Mesenchymal stem cell (in vitro differentiated cells and primary cell): Measurements from ENCODE around the gene APOM.

Source experiments
- DNase-seq: peaks from one replicate; pipeline ENCODE4 v3.0.0-alpha.2; 2013
- H2AFZ ChIP-seq: one replicate; pipeline ENCODE4 v1.6.1; 2013; ENCODE audit warnings: low read depth, mild to moderate bottlenecking, control low read depth, inconsistent platforms, low read length, moderate library complexity
- H2AK5ac ChIP-seq: 2 replicates; pipeline ENCODE4 v1.6.1; 2013; ENCODE audit warnings: low read length, moderate library complexity, mild to moderate bottlenecking, inconsistent platforms; ENCODE audit not compliant: severe bottlenecking
- H2BK120ac ChIP-seq: one replicate; pipeline ENCODE4 v1.6.1; 2013; ENCODE audit warnings: low read depth, mild to moderate bottlenecking, inconsistent platforms, low read length, moderate library complexity
- H2BK12ac ChIP-seq, 2 experiments: one replicate each; pipeline ENCODE4 v1.6.1; 2013; ENCODE audit warnings: inconsistent platforms in 2 of 2, low read length in 2 of 2, mild to moderate bottlenecking in 2 of 2, moderate library complexity in 2 of 2, control low read depth in 1 of 2
- H2BK15ac ChIP-seq: one replicate; pipeline ENCODE4 v1.6.1; 2013; ENCODE audit warnings: mild to moderate bottlenecking, low read depth, inconsistent platforms; ENCODE audit not compliant: poor library complexity, severe bottlenecking
- H2BK5ac ChIP-seq: 2 replicates; pipeline ENCODE4 v1.6.1; 2013; ENCODE audit warnings: low read depth, mild to moderate bottlenecking, low read length, control low read depth, inconsistent platforms; ENCODE audit not compliant: poor library complexity, severe bottlenecking
- H3K14ac ChIP-seq, 2 experiments: one replicate each; pipeline ENCODE4 v1.6.1; 2013; ENCODE audit warnings: inconsistent platforms in 2 of 2, low read length in 2 of 2, control low read depth in 1 of 2, mild to moderate bottlenecking in 1 of 2, moderate library complexity in 1 of 2
- H3K18ac ChIP-seq, 2 experiments: one replicate each; pipeline ENCODE4 v1.6.1; 2013; ENCODE audit warnings: inconsistent platforms in 2 of 2, low read length in 2 of 2, control low read depth in 1 of 2, low read depth in 1 of 2, mild to moderate bottlenecking in 1 of 2
- H3K23ac ChIP-seq, 2 experiments: one replicate each; pipeline ENCODE4 v1.6.1; 2013; ENCODE audit warnings: inconsistent platforms in 2 of 2, low read length in 2 of 2, mild to moderate bottlenecking in 2 of 2, moderate library complexity in 2 of 2, control low read depth in 1 of 2
- H3K27ac ChIP-seq: 2 replicates; pipeline ENCODE4 v1.5.1; 2013; ENCODE audit warnings: mild to moderate bottlenecking, moderate library complexity, low read length, control low read depth, inconsistent platforms; ENCODE audit not compliant: poor library complexity, severe bottlenecking
- H3K27me3 ChIP-seq, 2 experiments: 2 replicates each; pipeline versions ENCODE4 v1.6.1 to v1.7.0; 2013; ENCODE audit warnings: low read length in 2 of 2, mild to moderate bottlenecking in 2 of 2, moderate library complexity in 2 of 2, control low read depth in 1 of 2, inconsistent platforms in 1 of 2; ENCODE audit not compliant: control insufficient read depth in 1 of 2, insufficient read depth in 1 of 2
- H3K36me3 ChIP-seq, 2 experiments: 2 replicates each; pipeline versions ENCODE4 v1.6.1 to v1.7.0; 2013; ENCODE audit warnings: low read length in 2 of 2, control low read depth in 1 of 2, inconsistent platforms in 1 of 2, low read depth in 1 of 2, mild to moderate bottlenecking in 1 of 2; ENCODE audit not compliant: insufficient read depth in 2 of 2, control insufficient read depth in 1 of 2
- H3K4ac ChIP-seq, 2 experiments: one replicate each; pipeline ENCODE4 v1.6.1; 2013; ENCODE audit warnings: inconsistent platforms in 2 of 2, low read length in 2 of 2, mild to moderate bottlenecking in 2 of 2, moderate library complexity in 2 of 2, control low read depth in 1 of 2, low read depth in 1 of 2
- H3K4me1 ChIP-seq: 2 replicates; pipeline ENCODE4 v1.6.1; 2013; ENCODE audit warnings: low read depth, low read length, control low read depth; ENCODE audit not compliant: control insufficient read depth, insufficient read depth
- H3K4me2 ChIP-seq: 2 replicates; pipeline ENCODE4 v1.6.1; 2013; ENCODE audit warnings: low read length, mild to moderate bottlenecking, inconsistent platforms; ENCODE audit not compliant: poor library complexity, severe bottlenecking
- H3K4me3 ChIP-seq, 2 experiments: 2 replicates each; pipeline versions ENCODE4 v1.5.1 to v1.7.0; 2013; ENCODE audit warnings: low read length in 2 of 2, mild to moderate bottlenecking in 2 of 2, control low read depth in 1 of 2, low read depth in 1 of 2; ENCODE audit not compliant: insufficient read depth in 1 of 2
- H3K79me1 ChIP-seq: replicated peaks from 2 replicates; pipeline ENCODE4 v1.6.1; 2013; ENCODE audit warnings: mild to moderate bottlenecking, control low read depth, low read length, inconsistent platforms; ENCODE audit not compliant: poor library complexity, severe bottlenecking
- H3K9ac ChIP-seq: 2 replicates; pipeline ENCODE4 v1.7.0; 2013; ENCODE audit warnings: mild to moderate bottlenecking, low read length, moderate library complexity
- H3K9me3 ChIP-seq: 2 replicates; pipeline ENCODE4 v1.7.0; 2013; ENCODE audit warnings: mild to moderate bottlenecking, low read length; ENCODE audit not compliant: control insufficient read depth
- H4K8ac ChIP-seq: one replicate; pipeline ENCODE4 v1.6.1; 2013; ENCODE audit warnings: inconsistent platforms, mild to moderate bottlenecking, low read length, moderate library complexity
- H4K91ac ChIP-seq: one replicate; pipeline ENCODE4 v1.6.1; 2013; ENCODE audit warnings: mild to moderate bottlenecking, low read length, inconsistent platforms
- WGBS: methylation state at CpG from one replicate; pipeline ENCODE4 v1.1.7; 2013; ENCODE audit warnings: mixed read lengths; 5-methylcytosine and 5-hydroxymethylcytosine counted together

APOM gene

GRCh38 chr6:31661262-31662123, 5.8 kb downstream of the APOM start:
- H3K4me3 ChIP-seq, result peak overlapping the region in 1 of 2 experiments; percentile 98
- no peak overlapping the region for H4K8ac ChIP-seq
- H3K27ac ChIP-seq, result no peak overlapping the region
- H3K9me3 ChIP-seq, result no peaks in the 10 kb centered on the region
- peaks cover 33% of the 10 kb centered on the region for H3K4me1 ChIP-seq
- no peak overlapping the region for H3K4ac ChIP-seq
- H3K79me1 ChIP-seq, result peaks cover 17% of the 10 kb centered on the region
- peaks cover 30 to 38% of the 10 kb centered on the region in 2 experiments for H3K36me3 ChIP-seq
- H2BK12ac ChIP-seq, result peak overlapping the region in 1 of 2 experiments; percentile 25
- H2BK15ac ChIP-seq, result no peak overlapping the region
- H2BK120ac ChIP-seq, result no peak overlapping the region
- H3K27me3 ChIP-seq, result no peaks in the 10 kb centered on the region
- H4K91ac ChIP-seq, result no peak overlapping the region
- H2AK5ac ChIP-seq, result no peak overlapping the region
- no peak overlapping the region for H2AFZ ChIP-seq
- no peak overlapping the region for H2BK5ac ChIP-seq
- H3K4me2 ChIP-seq, result peak overlapping the region; percentile 90
- H3K23ac ChIP-seq, result no peak overlapping the region
- no peak overlapping the region for H3K14ac ChIP-seq
- peak overlapping the region; percentile 97 for H3K9ac ChIP-seq
- no peak for DNase-seq
- WGBS, result 94% methylated on average over 11 of the region's 12 CpGs
- no peak overlapping the region for H3K18ac ChIP-seq

- no peak overlapping the region for H3K18ac ChIP-seq
- no peak overlapping the region for H4K8ac ChIP-seq
- H3K36me3 ChIP-seq, result peaks cover 32 to 39% of the 10 kb centered on the region in 2 experiments
- DNase-seq, result no peak
- no peak overlapping the region for H3K27ac ChIP-seq
- no peaks in the 10 kb centered on the region for H3K9me3 ChIP-seq
- no peak overlapping the region for H3K9ac ChIP-seq
- no peak overlapping the region for H3K4me3 ChIP-seq
- H3K4me2 ChIP-seq, result no peak overlapping the region
- peaks cover 37% of the 10 kb centered on the region for H3K4me1 ChIP-seq
- no peak overlapping the region for H3K4ac ChIP-seq
- no peak overlapping the region for H3K23ac ChIP-seq
- no peaks in the 10 kb centered on the region for H3K27me3 ChIP-seq
- H2BK120ac ChIP-seq, result peak overlapping the region; percentile 19
- H2BK15ac ChIP-seq, result no peak overlapping the region
- no peak overlapping the region for H4K91ac ChIP-seq
- peak overlapping the region; percentile 0 to 30 for H2BK12ac ChIP-seq
- peaks cover 17% of the 10 kb centered on the region for H3K79me1 ChIP-seq
- H2AK5ac ChIP-seq, result peak overlapping the region; percentile 9
- no peak overlapping the region for H3K14ac ChIP-seq
- no peak overlapping the region for H2AFZ ChIP-seq
- no peak overlapping the region for H2BK5ac ChIP-seq
- WGBS, result 93% methylated on average over 12 of the region's 12 CpGs
These were observed 6.5 kb downstream of the APOM start for GRCh38 chr6:31662124-31662723.

- 84% methylated on average over 7 of the region's 9 CpGs for WGBS
- H3K4me2 ChIP-seq, result peak overlapping the region; percentile 90
These were observed 7.6 kb downstream of the APOM start for GRCh38 chr6:31663126-31663960.

More at GRCh38 chr6:31663126-31663960, 7.6 kb downstream of the APOM start:
- Histone ChIP-seq H2BK15ac (no peak overlapping the region), H3K4ac (peak overlapping the region; percentile 78 to 94), H3K4me1 (peaks cover 36% of the 10 kb centered on the region), H3K4me3 (peak overlapping the region in 1 of 2 experiments; percentile 97), H3K27me3 (no peaks in the 10 kb centered on the region), H4K91ac (peak overlapping the region; percentile 86), H4K8ac (peak overlapping the region; percentile 21), H3K18ac (peak overlapping the region; percentile 49 to 91), H3K9me3 (no peaks in the 10 kb centered on the region), H3K9ac (peak overlapping the region; percentile 97), H3K27ac (peak overlapping the region; percentile 89), H2AFZ (no peak overlapping the region), H3K36me3 (peaks cover 35 to 39% of the 10 kb centered on the region in 2 experiments), H3K23ac (peak overlapping the region in 1 of 2 experiments; percentile 50), H2AK5ac (peak overlapping the region; percentile 82), H3K79me1 (peaks cover 21% of the 10 kb centered on the region), H2BK120ac (no peak overlapping the region), H2BK5ac (no peak overlapping the region), H2BK12ac (peak overlapping the region in 1 of 2 experiments; percentile 73), H3K14ac (peak overlapping the region in 1 of 2 experiments; percentile 62)
- DNase-seq, result peak; percentile 54
